Activated CD8-positive, alpha-beta memory T cell treated with anti-CD3 and anti-CD28 coated beads for 36 hours (primary cell): ENCODE results near the gene HMCN2. TPM values are rescaled to one million over a fixed set of nuclear protein-coding genes. Genes with fewer than 3 reads are reported as not detected.

Source experiments
- CTCF ChIA-PET: fragments of 350-600 bp; sonication (Branson Sonifier 250); formaldehyde crosslinking; loops from one replicate; lab custom pipeline; 2021; ENCODE audit warnings: antibody characterized with exemption; lab: Charles Lee
- POLR2A ChIA-PET: fragments of 350-600 bp; sonication (Branson Sonifier 250); formaldehyde crosslinking; loops from one replicate; lab custom pipeline; 2021; ENCODE audit warnings: antibody characterized with exemption; lab: Charles Lee
- total RNA-seq, 2 experiments: library from RNA; stranded (reverse); gene quantifications; one replicate each; pipeline ENCODE4 v1.2.3, GENCODE V29; 2021

Gene HMCN2
- total RNA-seq, 2 experiments from 2014 or later: not detected

DNA sequence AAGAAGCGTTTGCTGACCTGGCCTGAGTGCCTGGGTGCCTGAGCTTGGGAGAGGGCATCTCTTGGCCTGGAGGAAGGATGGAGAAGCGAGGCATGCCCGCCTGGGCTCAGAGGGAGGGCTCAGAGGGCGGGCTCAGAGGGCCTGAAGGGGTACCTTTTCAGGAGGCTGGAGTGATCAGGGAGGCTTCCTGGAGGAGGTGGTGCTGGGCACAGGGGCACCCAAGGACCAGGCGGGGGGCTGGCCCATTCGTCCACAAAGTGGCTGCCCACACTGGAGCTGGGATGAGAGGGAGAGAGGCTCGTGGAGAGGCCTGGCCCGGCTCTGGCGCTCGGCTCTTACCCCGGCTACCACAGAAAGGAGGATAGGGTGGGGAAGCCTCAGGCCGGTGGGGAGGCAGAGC lies 212.0 kb downstream of the HMCN2 start:
- CTCF ChIA-PET: no interaction called here
- POLR2A ChIA-PET: no interaction called here

GRCh38 chr9:130478152-130478551 lies 212.6 kb downstream of the HMCN2 start:
- ChIA-PET POLR2A (no interaction called here), CTCF (no interaction called here)

- POLR2A ChIA-PET: no interaction called here
- CTCF ChIA-PET: no interaction called here
Measured at GRCh38 chr9:130478736-130479575, 213.4 kb downstream of the HMCN2 start.

GRCh38 chr9:130479587-130479986 lies 214.0 kb downstream of the HMCN2 start:
- ChIA-PET POLR2A (no interaction called here), CTCF (no interaction called here)

DNA sequence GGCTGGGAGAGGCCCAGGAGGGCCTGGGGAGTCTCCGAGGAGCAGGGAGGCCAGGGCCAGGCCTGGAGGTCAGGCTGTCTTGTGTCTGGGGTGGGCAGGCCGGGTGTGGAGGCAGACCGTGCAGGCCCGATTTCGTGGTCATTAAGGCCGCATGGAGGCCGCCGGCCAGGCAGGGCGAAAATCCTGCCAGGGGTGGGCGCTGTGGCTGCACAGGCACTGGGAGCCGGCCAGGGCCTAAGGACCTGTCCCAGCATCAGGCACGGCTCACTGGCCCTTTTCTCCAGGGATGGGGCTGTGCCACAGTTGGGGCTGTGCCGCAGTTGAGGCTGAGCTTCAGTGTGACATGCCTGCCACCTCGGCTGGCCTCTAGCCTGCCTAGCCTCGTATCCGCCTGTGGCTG lies 215.1 kb downstream of the HMCN2 start:
- ChIA-PET CTCF (interaction anchor here (1.0 kb wide), 1 partner anchor 201 kb away, joined by 3 read pairs; no protein-coding TSS in a partner anchor), POLR2A (no interaction called here)

DNA sequence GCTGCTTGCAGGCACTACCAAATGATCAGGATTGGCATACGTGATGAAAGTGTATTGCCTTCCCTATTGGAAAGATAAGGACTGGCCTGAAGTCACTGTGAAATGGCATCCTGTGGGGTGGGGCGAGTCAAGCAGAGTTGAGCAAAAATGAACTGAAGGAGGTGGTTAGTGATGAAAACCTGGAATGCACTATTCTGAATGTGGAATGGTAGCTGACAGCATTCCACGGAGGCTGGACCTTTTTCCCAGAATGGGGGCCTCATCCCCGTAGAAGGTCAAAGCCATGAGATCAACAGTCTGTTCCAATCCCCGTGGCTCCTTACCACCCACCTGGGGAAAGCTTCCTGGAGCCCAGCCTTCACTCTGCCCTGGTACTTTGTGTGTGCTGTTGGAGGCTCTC lies 216.9 kb downstream of the HMCN2 start:
- ChIA-PET CTCF (no interaction called here), POLR2A (no interaction called here)

- CTCF ChIA-PET: interaction anchor here (1.2 kb wide), 1 partner anchor 8 kb away, joined by 4 read pairs; no protein-coding TSS in a partner anchor
- POLR2A ChIA-PET: no interaction called here
Measured at GRCh38 chr9:130483371-130483971, 217.9 kb downstream of the HMCN2 start.

Other genes starting within 250 kb of the HMCN2 start
- gene FNBP1, start 222.6 kb upstream of the HMCN2 start, total RNA-seq: 100 to 1,000 TPM; 205 to 207 TPM
- 10 to 100 TPM; 19.6 to 20.4 TPM for gene GPR107, start 211.9 kb upstream of the HMCN2 start, total RNA-seq
- 10 to 100 TPM; 19.2 to 21.8 TPM for gene NCS1, start 93.4 kb upstream of the HMCN2 start, total RNA-seq
- 1 to 10 TPM; 5.2 to 5.5 TPM for gene ASS1, start 179.2 kb downstream of the HMCN2 start, total RNA-seq